ENCODE results near the gene DNAJB7. TPM values are rescaled to one million over a fixed set of nuclear protein-coding genes. Genes with fewer than 3 reads are reported as not detected.

Gene DNAJB7
- total and polyA plus RNA-seq, 2 of the 13 experiments (the other 11 are each of a cell fraction or from before 2014, with no cell fraction given): not detected

DNA sequence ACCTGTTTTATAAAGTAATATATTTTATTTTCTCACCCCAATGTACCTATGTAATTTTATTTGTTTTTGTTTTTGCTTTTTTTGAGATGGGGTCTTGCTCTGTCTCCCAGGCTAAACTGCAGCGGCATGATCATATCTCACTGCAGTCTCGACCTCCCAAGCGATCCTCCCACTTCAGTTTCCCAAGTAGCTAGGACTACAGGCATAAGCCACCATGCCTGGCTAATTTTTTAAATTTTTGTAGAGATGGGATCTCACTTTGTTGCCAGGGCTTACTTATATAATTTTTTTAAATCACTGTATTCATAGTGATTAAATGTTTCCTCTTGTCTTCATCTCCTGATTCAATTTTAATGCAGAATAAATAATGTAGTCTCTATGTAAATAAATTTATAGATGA lies 13.2 kb upstream of the DNAJB7 start:
- FAIRE-seq: no peak
- H2AFZ ChIP-seq (ENCODE audit: low read length): no peak overlapping the region

More for the DNA sequence above, 13.2 kb upstream of the DNAJB7 start:
- ChIA-PET POLR2A (no interaction called here), CTCF (ENCODE audit: low intra/inter-chr PET ratio, low total read pairs) (no interaction called here)
- Histone ChIP-seq H3K79me2 (ENCODE audit: insufficient read depth, low read length) (no peaks in the 10 kb centered on the region), H3K9me3 (ENCODE audit: low read length) (no peaks in the 10 kb centered on the region), H3K4me3 (replicated peaks in 1 of 3; ENCODE audit: insufficient read depth in 1 of 3, low read depth in 2 of 3, low read length in 3 of 3) (no peak overlapping the region), H4K20me1 (ENCODE audit: insufficient read depth, low read length) (no peaks in the 10 kb centered on the region), H3K27me3 (ENCODE audit: control insufficient read depth in 1 of 2, insufficient read depth in 2 of 2, low read length in 2 of 2) (no peaks in the 10 kb centered on the region), H3K4me1 (ENCODE audit: insufficient read depth, low read length) (0 out of 2 replicates have a peak, but pooled peaks cover 8% of the 10 kb centered on the region), H3K4me2 (ENCODE audit: low read depth, low read length) (no peak overlapping the region), H3K36me3 (replicated peaks in 1 of 2; ENCODE audit: control insufficient read depth in 1 of 2, insufficient read depth in 2 of 2, low read length in 2 of 2) (peaks cover 0 to 3% of the 10 kb centered on the region in 2 experiments; a peak in 1 of 5 replicates), H3K27ac (ENCODE audit: extremely low read length, insufficient read depth, low read length) (no peak overlapping the region), H3K9ac (ENCODE audit: insufficient read depth, low read depth, low read length) (no peak overlapping the region)
- in situ Hi-C loops (cut with HindIII; ENCODE audit: extremely low pct_ligation_motif_present, low pct_unique_long_range_greater_than_20kb): no loop called here
- intact Hi-C loops (cut with micrococcal nuclease; ENCODE audit: unreplicated experiment): no loop called here
- no peak for ATAC-seq
- TF ChIP-seq SIN3A (IDR thresholded peaks at IDR 0.05; ENCODE audit: borderline replicate concordance, low read depth, low read length): no peak
- TF ChIP-seq SRSF4 (IDR thresholded peaks at IDR 0.05; ENCODE audit: low read depth, low read length, poor library complexity, severe bottlenecking): no peak
- TF ChIP-seq ZNF770 (CRISPR knock-in tag; IDR thresholded peaks at IDR 0.05): no peak
- TF ChIP-seq TBP (CRISPR knock-in tag; IDR thresholded peaks at IDR 0.05): no peak
- no peak for TF ChIP-seq GFI1 (CRISPR knock-in tag; IDR thresholded peaks at IDR 0.05; ENCODE audit: borderline replicate concordance)
- TF ChIP-seq ZNF441 (CRISPR knock-in tag; IDR thresholded peaks at IDR 0.05; ENCODE audit: borderline replicate concordance): no peak
- TF ChIP-seq FOXP4 (CRISPR knock-in tag; IDR thresholded peaks at IDR 0.05): no peak
- no peak for TF ChIP-seq ZNF274 (CRISPR knock-in tag; IDR thresholded peaks at IDR 0.05)
- TF ChIP-seq TOE1 (CRISPR knock-in tag; IDR thresholded peaks at IDR 0.05): no peak
- no peak for TF ChIP-seq STAG1 (CRISPR knock-in tag; IDR thresholded peaks at IDR 0.05)
- no peak for TF ChIP-seq MAF1 (CRISPR knock-in tag; IDR thresholded peaks at IDR 0.05; ENCODE audit: borderline replicate concordance)
- no peak for TF ChIP-seq ISX (CRISPR knock-in tag; conservative IDR thresholded peaks at IDR 0.05)
- no peak for TF ChIP-seq ZNF3 (CRISPR knock-in tag; IDR thresholded peaks at IDR 0.05)
- no peak for TF ChIP-seq NR2F2 (IDR thresholded peaks at IDR 0.05; ENCODE audit: borderline replicate concordance, low read depth)
- BruUV-seq (replicated peaks): no TSS peak
- WGBS (ENCODE audit: low lambda C conversion rate): 96% methylated on average over 3 of the region's 3 CpGs
- no peak for DNase-seq (ENCODE audit: low spot score)

Data from HepG2 (cell line).